Sigmoid colon (tissue), 4 donors: ENCODE data around the gene GPC1.

Experiments
- CTCF ChIP-seq, 4 experiments: fragments of 450-650 bp in 3 of 4; fragments of 200-600 bp in 1 of 4; IDR thresholded peaks; one replicate each; pipeline ENCODE4 v1.5.1; 2016 to 2019; ENCODE audit warnings: antibody characterized with exemption in 4 of 4, mild to moderate bottlenecking in 3 of 4, moderate library complexity in 2 of 4
- EP300 ChIP-seq, 4 donors: sonication (generic); formaldehyde crosslinking; IDR thresholded peaks; one replicate each; pipeline ENCODE4 v1.6.1; 2017; ENCODE audit warnings: antibody characterized with exemption in 4 of 4
- POLR2A ChIP-seq, 2 donors: fragments of 450-650 bp; IDR thresholded peaks; one replicate each; pipeline ENCODE4 v1.6.1; 2016; ENCODE audit warnings: antibody characterized with exemption in 2 of 2, mild to moderate bottlenecking in 2 of 2, moderate library complexity in 2 of 2

GRCh38 chr2:240453461-240454105, 18.1 kb downstream of the GPC1 start:
- TF ChIP-seq CTCF (IDR thresholded peaks at IDR 0.05) (no peak), POLR2A (IDR thresholded peaks at IDR 0.05) (no peak), EP300 (IDR thresholded peaks at IDR 0.05) (no peak)
